Progenitor cell of endocrine pancreas (in vitro differentiated cells): ENCODE data around the gene ADTRP. TPM values are rescaled to one million over a fixed set of nuclear protein-coding genes. Genes with fewer than 3 reads are reported as not detected.
"Not testable (repeated sequence)": the region's sequence is repeated elsewhere in the genome, so short reads cannot be mapped to it uniquely, and the experiment has no call there.

Experiments used
- DNase-seq: peaks from one replicate; pipeline ENCODE4 v3.0.0; 2021; ENCODE audit warnings: low spot score; ENCODE audit not compliant: unreplicated experiment
- H3K27ac Mint-ChIP-seq: 2 replicates; pipeline ENCODE4 v1.8.0; 2021; ENCODE audit warnings: mild to moderate bottlenecking, moderate library complexity, mixed read lengths
- H3K27me3 Mint-ChIP-seq: 2 replicates; pipeline ENCODE4 v1.8.0; 2021; ENCODE audit warnings: mixed read lengths
- H3K36me3 Mint-ChIP-seq: 2 replicates; pipeline ENCODE4 v1.8.0; 2022; ENCODE audit warnings: mixed read lengths; ENCODE audit not compliant: insufficient read depth
- H3K4me1 Mint-ChIP-seq: 2 replicates; pipeline ENCODE4 v1.8.0; 2021; ENCODE audit warnings: low read depth, mixed read lengths
- H3K4me3 Mint-ChIP-seq: 2 replicates; pipeline ENCODE4 v1.8.0; 2021; ENCODE audit warnings: low read depth, mild to moderate bottlenecking, moderate library complexity, mixed read lengths
- H3K9me3 Mint-ChIP-seq: 2 replicates; pipeline ENCODE4 v1.8.0; 2021; ENCODE audit warnings: low read depth, mixed read lengths
- CTCF ChIP-seq: fragments of 200-600 bp; sonication (generic); IDR thresholded peaks from one replicate; pipeline ENCODE4 v1.5.0; 2021; ENCODE audit warnings: antibody characterized with exemption, mild to moderate bottlenecking; ENCODE audit not compliant: unreplicated experiment
- total RNA-seq: library from RNA; stranded (reverse); gene quantifications from 2 replicates; pipeline ENCODE4 v1.2.1, GENCODE V29; 2021

The ADTRP gene
- total RNA-seq, 1 donor from 2014 or later, result not detected

DNA sequence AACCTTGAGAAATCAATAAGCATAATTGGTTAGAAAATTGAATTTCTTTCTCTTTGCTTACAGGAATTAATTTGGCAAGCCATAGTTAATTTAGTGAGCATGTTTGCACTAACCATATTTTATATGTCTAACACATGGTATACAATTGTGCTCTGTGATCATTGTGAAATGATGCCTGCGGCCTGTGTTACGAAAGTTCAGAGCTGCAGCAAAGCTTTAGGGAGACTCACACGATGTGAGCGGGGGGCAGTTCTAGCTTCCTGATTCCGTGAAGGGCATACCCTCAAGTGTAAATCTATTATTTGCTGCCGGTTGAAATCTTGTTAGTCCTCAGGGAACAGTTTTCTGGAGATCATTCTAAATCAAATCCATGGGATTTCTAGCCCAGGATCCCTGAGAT lies 25.5 kb upstream of the ADTRP start:
- peak overlapping the region; percentile 27 for H3K27ac Mint-ChIP-seq
- H3K36me3 Mint-ChIP-seq, result no peaks in the 10 kb centered on the region
- H3K27me3 Mint-ChIP-seq, result peaks cover 3% of the 10 kb centered on the region
- no peak for DNase-seq
- TF ChIP-seq CTCF, result no peak
- no peaks in the 10 kb centered on the region for H3K9me3 Mint-ChIP-seq
- H3K4me3 Mint-ChIP-seq, result no peak overlapping the region
- H3K4me1 Mint-ChIP-seq, result peaks cover 9% of the 10 kb centered on the region

- H3K27ac Mint-ChIP-seq, result no peak overlapping the region
- no peak for DNase-seq
These were observed 25.0 kb upstream of the ADTRP start for GRCh38 chr6:11803591-11803971.

GRCh38 chr6:11802886-11803590 lies 24.4 kb upstream of the ADTRP start:
- peaks cover 3% of the 10 kb centered on the region for H3K27me3 Mint-ChIP-seq
- H3K27ac Mint-ChIP-seq, result peak overlapping the region; percentile 77

More at GRCh38 chr6:11803591-11803971, 25.0 kb upstream of the ADTRP start:
- H3K4me3 Mint-ChIP-seq, result no peak overlapping the region
- peaks cover 3% of the 10 kb centered on the region for H3K27me3 Mint-ChIP-seq
- no peaks in the 10 kb centered on the region for H3K36me3 Mint-ChIP-seq
- no peaks in the 10 kb centered on the region for H3K9me3 Mint-ChIP-seq
- TF ChIP-seq CTCF, result no peak
- H3K4me1 Mint-ChIP-seq, result peaks cover 9% of the 10 kb centered on the region

DNA sequence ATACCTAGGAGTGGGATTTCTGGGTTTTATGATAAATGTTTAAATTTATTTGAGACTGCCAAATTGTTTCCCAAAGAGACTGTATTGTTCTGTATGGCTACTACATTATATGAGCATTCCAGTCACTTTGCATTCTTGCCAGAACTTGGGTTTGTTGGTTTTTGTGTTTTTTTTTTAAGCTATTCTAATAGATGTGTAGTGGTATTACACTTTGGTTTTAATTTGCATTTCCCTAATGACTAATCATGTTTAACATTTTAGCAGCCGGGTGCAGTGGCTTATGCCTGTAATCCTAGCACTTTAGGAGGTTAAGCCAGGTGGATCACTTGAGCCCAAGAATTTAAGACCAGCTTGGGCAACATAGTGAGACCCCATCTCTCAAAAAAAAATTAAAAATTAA lies 21.9 kb upstream of the ADTRP start:
- H3K9me3 Mint-ChIP-seq, H3K27me3 Mint-ChIP-seq, H3K36me3 Mint-ChIP-seq, H3K4me3 Mint-ChIP-seq, H3K27ac Mint-ChIP-seq, DNase-seq, H3K4me1 Mint-ChIP-seq: not testable (repeated sequence)

More at GRCh38 chr6:11802886-11803590, 24.4 kb upstream of the ADTRP start:
- H3K4me1 Mint-ChIP-seq, result peaks cover 9% of the 10 kb centered on the region
- H3K9me3 Mint-ChIP-seq, result no peaks in the 10 kb centered on the region
- DNase-seq, result no peak
- no peak overlapping the region for H3K4me3 Mint-ChIP-seq
- TF ChIP-seq CTCF, result no peak
- no peaks in the 10 kb centered on the region for H3K36me3 Mint-ChIP-seq

GRCh38 chr6:11798538-11798937 lies 19.9 kb upstream of the ADTRP start:
- Mint-ChIP-seq H3K36me3 (no peaks in the 10 kb centered on the region), H3K27ac (no peak overlapping the region), H3K27me3 (no peaks in the 10 kb centered on the region), H3K4me3 (no peak overlapping the region), H3K9me3 (no peaks in the 10 kb centered on the region), H3K4me1 (peaks cover 14% of the 10 kb centered on the region)
- no peak for TF ChIP-seq CTCF
- no peak for DNase-seq

- H3K36me3 Mint-ChIP-seq, result no peaks in the 10 kb centered on the region
- no peak overlapping the region for H3K4me3 Mint-ChIP-seq
- peaks cover under 1% of the 10 kb centered on the region for H3K9me3 Mint-ChIP-seq
- no peak overlapping the region for H3K27ac Mint-ChIP-seq
- H3K4me1 Mint-ChIP-seq, result peaks cover 13% of the 10 kb centered on the region
- DNase-seq, result no peak
- no peaks in the 10 kb centered on the region for H3K27me3 Mint-ChIP-seq
- no peak for TF ChIP-seq CTCF
These were observed 19.5 kb upstream of the ADTRP start for GRCh38 chr6:11798096-11798495.
